ENCODE measurements around the gene RIMBP2.

Gene RIMBP2

GRCh38 chr12:130427381-130427887, 288.7 kb downstream of the RIMBP2 start:
- Histone ChIP-seq H3K4me1 (ENCODE audit: control insufficient read depth, insufficient read depth, low read length) (no peaks in the 10 kb centered on the region), H3K9ac (ENCODE audit: low read length) (no peak overlapping the region), H3K27me3 (ENCODE audit: control insufficient read depth, insufficient read depth, low read length) (no peaks in the 10 kb centered on the region), H3K9me3 (ENCODE audit: control insufficient read depth, insufficient read depth, low read depth, low read length) (no peaks in the 10 kb centered on the region), H3K4me3 (ENCODE audit: low read depth, low read length) (no peak overlapping the region), H3K36me3 (ENCODE audit: control insufficient read depth, insufficient read depth, low read length) (no peaks in the 10 kb centered on the region), H3K27ac (ENCODE audit: low read depth, low read length) (no peak overlapping the region)

GRCh38 chr12:130425698-130426245, 290.3 kb downstream of the RIMBP2 start:
- no peaks in the 10 kb centered on the region for H3K27me3 ChIP-seq (ENCODE audit: control insufficient read depth, insufficient read depth, low read length)
- no peak overlapping the region for H3K9ac ChIP-seq (ENCODE audit: low read length)
- no peaks in the 10 kb centered on the region for H3K9me3 ChIP-seq (ENCODE audit: control insufficient read depth, insufficient read depth, low read depth, low read length)
- no peaks in the 10 kb centered on the region for H3K36me3 ChIP-seq (ENCODE audit: control insufficient read depth, insufficient read depth, low read length)
- H3K27ac ChIP-seq (ENCODE audit: low read depth, low read length), result no peak overlapping the region
- no peaks in the 10 kb centered on the region for H3K4me1 ChIP-seq (ENCODE audit: control insufficient read depth, insufficient read depth, low read length)
- no peak overlapping the region for H3K4me3 ChIP-seq (ENCODE audit: low read depth, low read length)

GRCh38 chr12:130424858-130425697, 291.0 kb downstream of the RIMBP2 start:
- no peak overlapping the region for H3K4me3 ChIP-seq (ENCODE audit: low read depth, low read length)
- no peak overlapping the region for H3K27ac ChIP-seq (ENCODE audit: low read depth, low read length)
- no peak overlapping the region for H3K9ac ChIP-seq (ENCODE audit: low read length)
- H3K4me1 ChIP-seq (ENCODE audit: control insufficient read depth, insufficient read depth, low read length), result no peaks in the 10 kb centered on the region
- H3K36me3 ChIP-seq (ENCODE audit: control insufficient read depth, insufficient read depth, low read length), result no peaks in the 10 kb centered on the region
- H3K9me3 ChIP-seq (ENCODE audit: control insufficient read depth, insufficient read depth, low read depth, low read length), result no peaks in the 10 kb centered on the region
- no peaks in the 10 kb centered on the region for H3K27me3 ChIP-seq (ENCODE audit: control insufficient read depth, insufficient read depth, low read length)

- H3K27me3 ChIP-seq (ENCODE audit: control insufficient read depth, insufficient read depth, low read length), result no peaks in the 10 kb centered on the region
- no peaks in the 10 kb centered on the region for H3K9me3 ChIP-seq (ENCODE audit: control insufficient read depth, insufficient read depth, low read depth, low read length)
- H3K36me3 ChIP-seq (ENCODE audit: control insufficient read depth, insufficient read depth, low read length), result no peaks in the 10 kb centered on the region
- no peak overlapping the region for H3K4me3 ChIP-seq (ENCODE audit: low read depth, low read length)
- H3K27ac ChIP-seq (ENCODE audit: low read depth, low read length), result no peak overlapping the region
- no peak overlapping the region for H3K9ac ChIP-seq (ENCODE audit: low read length)
- H3K4me1 ChIP-seq (ENCODE audit: control insufficient read depth, insufficient read depth, low read length), result no peaks in the 10 kb centered on the region
These were observed 291.9 kb downstream of the RIMBP2 start for GRCh38 chr12:130423991-130424857.

DNA sequence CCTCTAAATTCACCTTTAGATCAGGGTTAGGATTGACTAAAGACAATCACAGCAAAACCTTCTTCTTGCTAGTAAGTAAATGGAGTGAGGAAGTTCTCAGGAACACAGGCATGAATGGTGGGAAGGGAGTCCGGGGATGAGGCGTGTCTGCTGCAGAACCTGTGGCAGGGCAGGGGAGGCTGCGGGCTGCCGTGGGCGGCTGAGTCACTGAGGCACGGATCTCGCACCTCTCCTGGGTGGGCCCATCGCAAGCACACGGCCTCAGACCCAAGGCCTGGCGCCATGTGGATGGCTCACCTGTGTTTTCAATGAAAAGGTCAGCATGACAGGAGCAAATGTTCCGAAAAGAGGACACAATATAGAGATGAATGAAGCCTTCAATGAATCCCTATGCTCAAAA, 293.0 kb downstream of the RIMBP2 start:
- no peak overlapping the region for H3K9ac ChIP-seq (ENCODE audit: low read length)
- H3K27ac ChIP-seq (ENCODE audit: low read depth, low read length), result no peak overlapping the region
- no peaks in the 10 kb centered on the region for H3K9me3 ChIP-seq (ENCODE audit: control insufficient read depth, insufficient read depth, low read depth, low read length)
- no peaks in the 10 kb centered on the region for H3K36me3 ChIP-seq (ENCODE audit: control insufficient read depth, insufficient read depth, low read length)
- no peaks in the 10 kb centered on the region for H3K27me3 ChIP-seq (ENCODE audit: control insufficient read depth, insufficient read depth, low read length)
- no peak overlapping the region for H3K4me3 ChIP-seq (ENCODE audit: low read depth, low read length)
- H3K4me1 ChIP-seq (ENCODE audit: control insufficient read depth, insufficient read depth, low read length), result no peaks in the 10 kb centered on the region

DNA sequence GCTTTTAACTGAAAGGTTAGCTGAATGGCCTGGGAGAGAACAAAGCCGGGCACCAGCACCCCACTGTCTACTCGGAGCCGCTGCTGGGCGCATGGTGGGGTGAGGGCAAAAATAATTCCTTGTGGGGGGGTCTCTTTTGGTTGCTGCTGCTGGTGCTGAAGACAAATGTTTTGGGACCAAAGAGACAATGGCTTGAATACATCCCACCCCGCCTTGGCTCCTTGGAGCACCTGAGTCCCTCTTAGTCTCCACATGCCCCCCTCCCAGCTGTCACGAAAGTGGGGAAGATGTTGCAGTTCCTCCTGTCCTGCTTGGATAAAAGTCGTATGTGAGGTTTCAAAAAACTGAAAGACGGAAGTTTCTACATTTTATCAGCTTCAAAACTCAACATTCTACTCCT, 293.4 kb downstream of the RIMBP2 start:
- H3K27ac ChIP-seq (ENCODE audit: low read depth, low read length), result no peak overlapping the region
- no peaks in the 10 kb centered on the region for H3K4me1 ChIP-seq (ENCODE audit: control insufficient read depth, insufficient read depth, low read length)
- H3K9ac ChIP-seq (ENCODE audit: low read length), result no peak overlapping the region
- no peaks in the 10 kb centered on the region for H3K9me3 ChIP-seq (ENCODE audit: control insufficient read depth, insufficient read depth, low read depth, low read length)
- no peak overlapping the region for H3K4me3 ChIP-seq (ENCODE audit: low read depth, low read length)
- no peaks in the 10 kb centered on the region for H3K36me3 ChIP-seq (ENCODE audit: control insufficient read depth, insufficient read depth, low read length)
- no peaks in the 10 kb centered on the region for H3K27me3 ChIP-seq (ENCODE audit: control insufficient read depth, insufficient read depth, low read length)

DNA sequence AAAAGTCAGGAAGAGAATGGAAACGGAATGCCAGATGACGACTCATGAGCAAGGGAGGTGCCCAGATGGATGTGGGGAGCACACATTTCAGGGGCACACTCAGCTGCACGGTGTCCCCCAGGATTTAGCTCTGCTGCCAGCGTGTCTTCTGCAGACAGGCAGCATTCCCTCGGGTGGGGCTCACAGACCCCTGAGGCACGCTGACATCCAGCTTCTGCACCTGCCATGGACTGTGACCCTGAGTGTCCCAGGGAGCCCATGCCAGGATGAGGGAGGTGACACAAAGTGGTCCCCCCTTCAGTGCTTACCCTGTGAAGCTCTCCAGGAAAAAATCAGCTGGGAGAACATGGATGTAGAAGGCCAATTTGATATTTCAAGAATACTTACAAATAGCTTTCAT, 294.2 kb downstream of the RIMBP2 start:
- Histone ChIP-seq H3K9me3 (ENCODE audit: control insufficient read depth, insufficient read depth, low read depth, low read length) (no peaks in the 10 kb centered on the region), H3K9ac (ENCODE audit: low read length) (no peak overlapping the region), H3K4me3 (ENCODE audit: low read depth, low read length) (no peak overlapping the region), H3K27ac (ENCODE audit: low read depth, low read length) (no peak overlapping the region), H3K27me3 (ENCODE audit: control insufficient read depth, insufficient read depth, low read length) (no peaks in the 10 kb centered on the region), H3K4me1 (ENCODE audit: control insufficient read depth, insufficient read depth, low read length) (no peaks in the 10 kb centered on the region), H3K36me3 (ENCODE audit: control insufficient read depth, insufficient read depth, low read length) (no peaks in the 10 kb centered on the region)

- Histone ChIP-seq H3K4me3 (ENCODE audit: low read depth, low read length) (no peak overlapping the region), H3K9ac (ENCODE audit: low read length) (no peak overlapping the region), H3K27me3 (ENCODE audit: control insufficient read depth, insufficient read depth, low read length) (no peaks in the 10 kb centered on the region), H3K27ac (ENCODE audit: low read depth, low read length) (no peak overlapping the region), H3K9me3 (ENCODE audit: control insufficient read depth, insufficient read depth, low read depth, low read length) (no peaks in the 10 kb centered on the region), H3K36me3 (ENCODE audit: control insufficient read depth, insufficient read depth, low read length) (no peaks in the 10 kb centered on the region), H3K4me1 (ENCODE audit: control insufficient read depth, insufficient read depth, low read length) (no peaks in the 10 kb centered on the region)
These were observed 296.0 kb downstream of the RIMBP2 start for GRCh38 chr12:130420071-130420470.

DNA sequence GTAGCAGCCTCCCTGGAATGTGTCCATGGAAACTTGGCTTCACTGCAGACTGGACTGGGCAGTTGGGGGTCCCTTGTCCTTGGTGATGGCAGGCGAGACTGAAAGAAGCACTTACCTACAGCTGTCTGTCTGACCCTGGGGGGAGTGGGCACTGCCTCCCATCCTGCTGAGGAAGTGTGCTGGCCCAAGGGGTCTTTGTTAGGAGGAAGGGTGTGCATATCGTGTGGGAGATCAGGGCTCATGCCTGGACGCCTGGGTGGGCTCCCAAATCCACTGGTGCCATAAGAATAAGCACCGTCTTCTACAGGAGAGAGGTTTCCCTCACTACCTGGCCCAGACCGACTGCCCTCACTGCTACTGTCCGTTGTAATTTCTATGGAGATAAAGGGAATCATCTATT, 297.0 kb downstream of the RIMBP2 start:
- Histone ChIP-seq H3K36me3 (ENCODE audit: control insufficient read depth, insufficient read depth, low read length) (no peaks in the 10 kb centered on the region), H3K27ac (ENCODE audit: low read depth, low read length) (no peak overlapping the region), H3K4me3 (ENCODE audit: low read depth, low read length) (no peak overlapping the region), H3K27me3 (ENCODE audit: control insufficient read depth, insufficient read depth, low read length) (peaks cover 1% of the 10 kb centered on the region; the same call in 1 of the 2 replicates), H3K4me1 (ENCODE audit: control insufficient read depth, insufficient read depth, low read length) (no peaks in the 10 kb centered on the region), H3K9me3 (ENCODE audit: control insufficient read depth, insufficient read depth, low read depth, low read length) (no peaks in the 10 kb centered on the region), H3K9ac (ENCODE audit: low read length) (no peak overlapping the region)

DNA sequence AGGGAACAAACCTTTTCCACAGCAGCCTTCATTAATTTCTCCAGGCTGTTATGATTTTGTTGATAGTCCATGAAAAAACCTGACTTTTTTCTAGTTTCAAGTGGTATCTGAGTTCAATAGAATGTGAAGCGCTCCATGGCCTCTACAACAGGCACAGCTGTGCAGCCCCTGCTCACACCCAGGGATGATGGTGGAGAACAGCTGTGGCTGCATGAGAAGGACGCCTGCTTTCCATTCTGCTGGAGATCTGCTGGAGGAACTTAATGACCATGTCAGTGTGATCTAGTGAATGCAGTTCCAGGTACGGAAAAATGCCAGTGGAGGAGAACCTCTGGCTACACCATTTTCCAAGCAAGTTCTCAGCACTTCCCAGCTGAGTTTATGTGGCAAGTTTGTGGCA, 297.8 kb downstream of the RIMBP2 start:
- Histone ChIP-seq H3K9ac (ENCODE audit: low read length) (no peak overlapping the region), H3K9me3 (ENCODE audit: control insufficient read depth, insufficient read depth, low read depth, low read length) (no peaks in the 10 kb centered on the region), H3K27ac (ENCODE audit: low read depth, low read length) (no peak overlapping the region), H3K36me3 (ENCODE audit: control insufficient read depth, insufficient read depth, low read length) (no peaks in the 10 kb centered on the region), H3K4me3 (ENCODE audit: low read depth, low read length) (no peak overlapping the region), H3K4me1 (ENCODE audit: control insufficient read depth, insufficient read depth, low read length) (no peaks in the 10 kb centered on the region), H3K27me3 (ENCODE audit: control insufficient read depth, insufficient read depth, low read length) (peaks cover 7% of the 10 kb centered on the region; the same call in 1 of the 2 replicates)

DNA sequence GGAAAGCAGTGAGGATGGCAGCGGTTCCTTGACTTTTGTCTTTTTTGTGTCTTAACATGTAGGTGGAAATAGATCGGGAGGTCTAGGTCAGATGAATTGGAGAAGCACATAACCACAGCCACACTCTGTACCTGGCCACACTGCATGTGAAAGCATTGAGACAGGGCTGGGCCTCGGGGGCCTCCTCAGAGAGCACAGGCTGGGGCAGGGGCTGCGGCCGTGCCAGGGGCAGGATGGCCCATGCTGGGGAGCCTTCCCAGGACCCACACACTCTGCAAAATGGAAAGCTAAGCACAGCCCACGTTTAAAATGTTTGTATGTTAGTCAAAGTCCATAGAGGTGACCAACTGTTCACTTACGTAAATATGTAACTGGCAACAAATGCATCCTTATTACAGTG, 301.7 kb downstream of the RIMBP2 start:
- no peaks in the 10 kb centered on the region for H3K9me3 ChIP-seq (ENCODE audit: control insufficient read depth, insufficient read depth, low read depth, low read length)
- H3K4me1 ChIP-seq (ENCODE audit: control insufficient read depth, insufficient read depth, low read length), result no peaks in the 10 kb centered on the region
- no peak overlapping the region for H3K4me3 ChIP-seq (ENCODE audit: low read depth, low read length)

More for the DNA sequence above, 301.7 kb downstream of the RIMBP2 start:
- no peak overlapping the region for H3K9ac ChIP-seq (ENCODE audit: low read length)
- H3K27me3 ChIP-seq (ENCODE audit: control insufficient read depth, insufficient read depth, low read length), result peaks cover 7% of the 10 kb centered on the region; the same call in 1 of the 2 replicates
- H3K36me3 ChIP-seq (ENCODE audit: control insufficient read depth, insufficient read depth, low read length), result no peaks in the 10 kb centered on the region
- H3K27ac ChIP-seq (ENCODE audit: low read depth, low read length), result no peak overlapping the region

Measured in HUES6 (cell line).